HCT116 (cell line): ENCODE results near the gene STAB1. TPM values are rescaled to one million over a fixed set of nuclear protein-coding genes. Genes with fewer than 3 reads are reported as not detected.

Source experiments
- ATAC-seq: fragments of 200-7000 bp; cut with Tn5 transposase; 2 replicates; pipeline ENCODE4 v1.9.1; 2020; ENCODE audit warnings: mild to moderate bottlenecking, moderate library complexity
- BruUV-seq: library from RNA; stranded (reverse); fragments of 400-500 nt; replicated peaks from 2 replicates; lab custom pipeline; 2021; lab: Mats Ljungman, UMichigan
- CTCF ChIA-PET: fragments of 300-600 bp; sonication (Branson Sonifier 250); formaldehyde crosslinking; loops from one replicate; lab custom pipeline; 2021; ENCODE audit warnings: antibody characterized with exemption; lab: Charles Lee
- POLR2A ChIA-PET: fragments of 300-600, 350-600 bp; sonication (Branson Sonifier 250); formaldehyde crosslinking; loops from one replicate; lab custom pipeline; 2021; ENCODE audit warnings: antibody characterized with exemption; lab: Charles Lee
- RAD21 ChIA-PET, 2 experiments: fragments of 300-600 bp; sonication (Branson Sonifier 250); formaldehyde crosslinking; loops; one replicate each; lab custom pipeline; 2023; ENCODE audit warnings: low total read pairs in 2 of 2; ENCODE audit not compliant: uncharacterized antibody in 2 of 2, unreplicated experiment in 2 of 2, low non-redundant PET in 1 of 2; lab: Charles Lee
- DNase-seq: peaks from one replicate; pipeline ENCODE4 v3.0.0-alpha.2; 2010; ENCODE audit warnings: low read depth, low spot score
- H2AFZ ChIP-seq: fragments of 200-600 bp; shearing (Covaris generic), sonication (generic); 2 replicates; pipeline ENCODE4 v1.6.1; 2017; ENCODE audit warnings: low read depth, mixed run types, mixed read lengths, antibody characterized with exemption, low read length; ENCODE audit not compliant: poor library complexity, severe bottlenecking
- H3K27ac ChIP-seq: 2 replicates; pipeline ENCODE4 v1.5.1; 2012; ENCODE audit warnings: low read depth, low read length
- H3K27me3 ChIP-seq: fragments of 200-600 bp; sonication (generic); 2 replicates; pipeline ENCODE4 v1.6.1; 2016; ENCODE audit warnings: mixed run types, low read length, mixed read lengths; ENCODE audit not compliant: insufficient read depth
- H3K36me3 ChIP-seq, 2 experiments: fragments of 200-500 bp in 1 of 2; fragments of 200-600 bp in 1 of 2; sonication (Bioruptor generic) in 1 of 2; sonication (generic) in 1 of 2; 2 replicates each; pipeline versions ENCODE4 v1.5.1 to v1.6.1; 2014 to 2016; ENCODE audit warnings: low read length in 2 of 2, inconsistent platforms in 1 of 2, mixed read lengths in 1 of 2, mixed run types in 1 of 2; ENCODE audit not compliant: insufficient read depth in 2 of 2, control insufficient read depth in 1 of 2
- H3K4me1 ChIP-seq, 2 experiments: fragments of 200-600 bp in 1 of 2; sonication (generic) in 1 of 2; 2 replicates each; pipeline versions ENCODE4 v1.5.1 to v1.6.1; 2012 to 2017; ENCODE audit warnings: low read length in 2 of 2, inconsistent platforms in 1 of 2, mild to moderate bottlenecking in 1 of 2, mixed read lengths in 1 of 2, mixed run types in 1 of 2, moderate library complexity in 1 of 2; ENCODE audit not compliant: insufficient read depth in 2 of 2, control insufficient read depth in 1 of 2
- H3K4me2 ChIP-seq: fragments of 200-600 bp; sonication (generic); 2 replicates; pipeline ENCODE4 v1.6.1; 2017; ENCODE audit warnings: mixed run types, low read length, mixed read lengths
- H3K4me3 ChIP-seq, 2 experiments: fragments of 200-600 bp in 1 of 2; sonication (generic) in 1 of 2; replicated peaks in 1 of 2; 2 replicates each; pipeline ENCODE4 v1.5.1; 2011 to 2016; ENCODE audit warnings: low read length in 2 of 2, control low read depth in 1 of 2, low read depth in 1 of 2, mild to moderate bottlenecking in 1 of 2, mixed read lengths in 1 of 2, mixed run types in 1 of 2
- H3K79me2 ChIP-seq: fragments of 200-600 bp; sonication (generic); 2 replicates; pipeline ENCODE4 v1.6.1; 2017; ENCODE audit warnings: mild to moderate bottlenecking, mixed run types, low read length, moderate library complexity, mixed read lengths; ENCODE audit not compliant: insufficient read depth
- H3K9ac ChIP-seq: fragments of 200-600 bp; sonication (generic); 2 replicates; pipeline ENCODE4 v1.6.1; 2016; ENCODE audit warnings: low read length, mixed read lengths
- H3K9me2 ChIP-seq: fragments of 200-600 bp; sonication (generic), shearing (Covaris generic); 2 replicates; pipeline ENCODE4 v1.6.1; 2017; ENCODE audit warnings: mixed run types, mild to moderate bottlenecking, moderate library complexity; ENCODE audit not compliant: insufficient read depth
- H3K9me3 ChIP-seq, 2 experiments: fragments of 200-500 bp in 1 of 2; fragments of 200-600 bp in 1 of 2; sonication (Bioruptor generic) in 1 of 2; sonication (generic) in 1 of 2; 2 replicates each; pipeline ENCODE4 v1.6.1; 2014 to 2017; ENCODE audit warnings: low read length in 2 of 2, mixed read lengths in 2 of 2, inconsistent platforms in 1 of 2, low read depth in 1 of 2, mild to moderate bottlenecking in 1 of 2, mixed run types in 1 of 2, moderate library complexity in 1 of 2; ENCODE audit not compliant: control insufficient read depth in 1 of 2, insufficient read depth in 1 of 2
- H4K20me1 ChIP-seq: fragments of 200-600 bp; sonication (generic), shearing (Covaris generic); 2 replicates; pipeline ENCODE4 v1.6.1; 2017; ENCODE audit warnings: mixed run types, mild to moderate bottlenecking, moderate library complexity; ENCODE audit not compliant: insufficient read depth
- CBX3 ChIP-seq: IDR thresholded peaks from 2 replicates; pipeline ENCODE4 v1.6.1; 2012; ENCODE audit warnings: low read depth
- CEBPB ChIP-seq: IDR thresholded peaks from 2 replicates; pipeline ENCODE4 v1.6.1; 2012; ENCODE audit warnings: low read depth
- EZH2 ChIP-seq: fragments of 200-600 bp; sonication (generic); IDR thresholded peaks from 2 replicates; pipeline ENCODE4 v1.6.1; 2017; ENCODE audit warnings: antibody characterized with exemption, mixed run types
- FOSL1 ChIP-seq: IDR thresholded peaks from 2 replicates; pipeline ENCODE4 v1.6.1; 2012; ENCODE audit warnings: low read depth
- JUND ChIP-seq: IDR thresholded peaks from 2 replicates; pipeline ENCODE4 v1.6.1; 2012
- POLR2A ChIP-seq: IDR thresholded peaks from 2 replicates; pipeline ENCODE4 v1.7.0; 2011; ENCODE audit warnings: borderline replicate concordance; ENCODE audit not compliant: insufficient read depth, insufficient read length; ENCODE audit errors: extremely low read depth
- POLR2AphosphoS5 ChIP-seq: IDR thresholded peaks from 2 replicates; pipeline ENCODE4 v1.6.1; 2011; ENCODE audit warnings: mild to moderate bottlenecking, low read depth, low read length, moderate library complexity
- SIN3A ChIP-seq: IDR thresholded peaks from 2 replicates; pipeline ENCODE4 v1.6.1; 2012; ENCODE audit warnings: low read depth
- SP1 ChIP-seq: IDR thresholded peaks from 2 replicates; pipeline ENCODE4 v1.6.1; 2012; ENCODE audit warnings: low read depth
- YY1 ChIP-seq: IDR thresholded peaks from 2 replicates; pipeline ENCODE4 v1.6.1; 2011; ENCODE audit warnings: low read length, low read depth, moderate library complexity, mild to moderate bottlenecking; ENCODE audit not compliant: insufficient replicate concordance; ENCODE audit errors: extremely low read depth
- ZFX ChIP-seq: fragments of 450-650 bp; IDR thresholded peaks from 2 replicates; pipeline ENCODE4 v1.6.1; 2017
- intact Hi-C: fragments of 100-400 bp; cut with micrococcal nuclease; formaldehyde crosslinking; loops from 2 replicates; pipeline ENCODE4 v1.10.0; 2022
- total RNA-seq: library from RNA; stranded (reverse); gene quantifications from one replicate; pipeline ENCODE4 v1.2.1, GENCODE V29; 2021; ENCODE audit not compliant: unreplicated experiment
- TF ChIP-seq, protein P1 (sequence below): IDR thresholded peaks from 2 replicates; pipeline ENCODE4 v1.6.1; 2012; ENCODE audit warnings: low read depth
- TF ChIP-seq, protein P2 (sequence below): IDR thresholded peaks from 2 replicates; pipeline ENCODE4 v1.6.1; 2012
- TF ChIP-seq, protein P3 (sequence below): IDR thresholded peaks from 2 replicates; pipeline ENCODE4 v1.6.1; 2012

The STAB1 gene
- total RNA-seq, 1 experiment from 2014 or later: 0.44 TPM

DNA sequence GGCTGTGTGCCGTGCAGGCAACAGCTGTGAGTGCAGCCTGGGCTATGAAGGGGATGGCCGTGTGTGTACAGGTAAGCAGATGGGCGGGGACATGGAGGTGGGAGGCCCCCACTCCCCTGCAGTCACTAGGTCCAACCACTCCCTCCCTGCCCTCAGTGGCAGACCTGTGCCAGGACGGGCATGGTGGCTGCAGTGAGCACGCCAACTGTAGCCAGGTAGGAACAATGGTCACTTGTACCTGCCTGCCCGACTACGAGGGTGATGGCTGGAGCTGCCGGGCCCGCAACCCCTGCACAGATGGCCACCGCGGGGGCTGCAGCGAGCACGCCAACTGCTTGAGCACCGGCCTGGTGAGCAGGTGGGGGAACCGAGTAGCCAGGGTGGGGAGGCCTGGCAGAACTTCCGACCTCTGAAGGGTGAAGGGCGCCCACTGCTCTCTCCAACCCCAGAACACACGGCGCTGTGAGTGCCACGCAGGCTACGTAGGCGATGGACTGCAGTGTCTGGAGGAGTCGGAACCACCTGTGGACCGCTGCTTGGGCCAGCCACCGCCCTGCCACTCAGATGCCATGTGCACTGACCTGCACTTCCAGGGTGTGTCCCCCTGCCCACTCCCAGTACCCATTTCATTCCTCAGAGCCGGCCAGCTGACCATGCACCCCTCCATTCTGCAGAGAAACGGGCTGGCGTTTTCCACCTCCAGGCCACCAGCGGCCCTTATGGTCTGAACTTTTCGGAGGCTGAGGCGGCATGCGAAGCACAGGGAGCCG is 26.9 kb downstream of the STAB1 start:
- DNase-seq: no peak
- ChIA-PET POLR2A (no interaction called here), RAD21 (no interaction called here), CTCF (no interaction called here)
- no peak overlapping the region for H3K27ac ChIP-seq
- no peaks in the 10 kb centered on the region for H4K20me1 ChIP-seq
- no peak overlapping the region for H3K4me3 ChIP-seq
- TF ChIP-seq EZH2 (no peak), POLR2A (no peak), ZFX (no peak), SIN3A (no peak), YY1 (no peak), JUND (no peak)
- ATAC-seq: no peak
- peaks cover 0 to 3% of the 10 kb centered on the region in 2 experiments; a peak in 1 of 4 replicates for H3K4me1 ChIP-seq
- H3K36me3 ChIP-seq: peaks cover 1 to 6% of the 10 kb centered on the region in 2 experiments; a peak in 3 of 4 replicates
- H3K9me3 ChIP-seq: no peaks in the 10 kb centered on the region
- no peak overlapping the region for H3K4me2 ChIP-seq
- H3K9ac ChIP-seq: no peak overlapping the region
- no peaks in the 10 kb centered on the region for H3K27me3 ChIP-seq
- H2AFZ ChIP-seq: no peak overlapping the region
- no peaks in the 10 kb centered on the region for H3K9me2 ChIP-seq
- intact Hi-C loops: no loop called here
- BruUV-seq: no TSS peak
- H3K79me2 ChIP-seq: no peaks in the 10 kb centered on the region

DNA sequence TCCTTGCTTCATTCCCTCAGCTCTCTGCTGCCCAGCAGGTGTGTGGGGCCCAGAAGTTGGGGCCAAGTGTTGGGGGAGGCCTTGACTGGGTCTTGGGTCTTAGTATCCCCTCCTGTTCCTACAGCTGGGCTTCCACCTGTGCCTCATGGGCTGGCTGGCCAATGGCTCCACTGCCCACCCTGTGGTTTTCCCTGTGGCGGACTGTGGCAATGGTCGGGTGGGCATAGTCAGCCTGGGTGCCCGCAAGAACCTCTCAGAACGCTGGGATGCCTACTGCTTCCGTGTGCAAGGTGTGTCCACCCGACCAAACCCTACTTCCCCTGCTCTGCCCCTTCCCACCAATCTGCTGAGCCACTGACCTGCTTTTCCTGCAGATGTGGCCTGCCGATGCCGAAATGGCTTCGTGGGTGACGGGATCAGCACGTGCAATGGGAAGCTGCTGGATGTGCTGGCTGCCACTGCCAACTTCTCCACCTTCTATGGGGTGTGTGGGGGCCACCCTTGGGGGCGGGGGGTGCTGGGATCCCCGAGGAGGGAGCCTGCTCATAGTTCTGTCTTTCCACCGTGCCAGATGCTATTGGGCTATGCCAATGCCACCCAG is 27.6 kb downstream of the STAB1 start:
- Histone ChIP-seq H3K4me2 (no peak overlapping the region), H3K9ac (no peak overlapping the region), H3K79me2 (no peaks in the 10 kb centered on the region), H3K27ac (no peak overlapping the region), H2AFZ (no peak overlapping the region), H4K20me1 (no peaks in the 10 kb centered on the region), H3K9me2 (no peaks in the 10 kb centered on the region), H3K4me3 (no peak overlapping the region), H3K27me3 (no peaks in the 10 kb centered on the region), H3K36me3 (peaks cover 8 to 12% of the 10 kb centered on the region in 2 experiments), H3K9me3 (no peaks in the 10 kb centered on the region), H3K4me1 (peaks cover 0 to 3% of the 10 kb centered on the region in 2 experiments; a peak in 1 of 4 replicates)
- no peak for ATAC-seq
- CTCF ChIA-PET: no interaction called here
- no TSS peak for BruUV-seq
- POLR2A ChIA-PET: no interaction called here
- DNase-seq: no peak
- RAD21 ChIA-PET: no interaction called here
- intact Hi-C loops: no loop called here
- TF ChIP-seq SP1: no peak
- TF ChIP-seq EZH2: no peak
- TF ChIP-seq, protein P1, sequence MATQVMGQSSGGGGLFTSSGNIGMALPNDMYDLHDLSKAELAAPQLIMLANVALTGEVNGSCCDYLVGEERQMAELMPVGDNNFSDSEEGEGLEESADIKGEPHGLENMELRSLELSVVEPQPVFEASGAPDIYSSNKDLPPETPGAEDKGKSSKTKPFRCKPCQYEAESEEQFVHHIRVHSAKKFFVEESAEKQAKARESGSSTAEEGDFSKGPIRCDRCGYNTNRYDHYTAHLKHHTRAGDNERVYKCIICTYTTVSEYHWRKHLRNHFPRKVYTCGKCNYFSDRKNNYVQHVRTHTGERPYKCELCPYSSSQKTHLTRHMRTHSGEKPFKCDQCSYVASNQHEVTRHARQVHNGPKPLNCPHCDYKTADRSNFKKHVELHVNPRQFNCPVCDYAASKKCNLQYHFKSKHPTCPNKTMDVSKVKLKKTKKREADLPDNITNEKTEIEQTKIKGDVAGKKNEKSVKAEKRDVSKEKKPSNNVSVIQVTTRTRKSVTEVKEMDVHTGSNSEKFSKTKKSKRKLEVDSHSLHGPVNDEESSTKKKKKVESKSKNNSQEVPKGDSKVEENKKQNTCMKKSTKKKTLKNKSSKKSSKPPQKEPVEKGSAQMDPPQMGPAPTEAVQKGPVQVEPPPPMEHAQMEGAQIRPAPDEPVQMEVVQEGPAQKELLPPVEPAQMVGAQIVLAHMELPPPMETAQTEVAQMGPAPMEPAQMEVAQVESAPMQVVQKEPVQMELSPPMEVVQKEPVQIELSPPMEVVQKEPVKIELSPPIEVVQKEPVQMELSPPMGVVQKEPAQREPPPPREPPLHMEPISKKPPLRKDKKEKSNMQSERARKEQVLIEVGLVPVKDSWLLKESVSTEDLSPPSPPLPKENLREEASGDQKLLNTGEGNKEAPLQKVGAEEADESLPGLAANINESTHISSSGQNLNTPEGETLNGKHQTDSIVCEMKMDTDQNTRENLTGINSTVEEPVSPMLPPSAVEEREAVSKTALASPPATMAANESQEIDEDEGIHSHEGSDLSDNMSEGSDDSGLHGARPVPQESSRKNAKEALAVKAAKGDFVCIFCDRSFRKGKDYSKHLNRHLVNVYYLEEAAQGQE: no peak
- TF ChIP-seq FOSL1: no peak
- TF ChIP-seq, protein P2, sequence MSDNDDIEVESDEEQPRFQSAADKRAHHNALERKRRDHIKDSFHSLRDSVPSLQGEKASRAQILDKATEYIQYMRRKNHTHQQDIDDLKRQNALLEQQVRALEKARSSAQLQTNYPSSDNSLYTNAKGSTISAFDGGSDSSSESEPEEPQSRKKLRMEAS: no peak
- no peak for TF ChIP-seq CBX3
- no peak for TF ChIP-seq YY1
- TF ChIP-seq, protein P3, sequence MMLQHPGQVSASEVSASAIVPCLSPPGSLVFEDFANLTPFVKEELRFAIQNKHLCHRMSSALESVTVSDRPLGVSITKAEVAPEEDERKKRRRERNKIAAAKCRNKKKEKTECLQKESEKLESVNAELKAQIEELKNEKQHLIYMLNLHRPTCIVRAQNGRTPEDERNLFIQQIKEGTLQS: no peak
- no peak for TF ChIP-seq JUND
- TF ChIP-seq POLR2AphosphoS5: no peak
- TF ChIP-seq CEBPB: no peak
